GM18520 (cell line): Measurements from ENCODE around the gene AQP4.

Source experiments
- ATAC-seq: cut with Tn5 transposase; IDR thresholded peaks from one replicate; pipeline ENCODE4 v1.9.1; 2021; ENCODE audit not compliant: unreplicated experiment

The AQP4 gene

DNA sequence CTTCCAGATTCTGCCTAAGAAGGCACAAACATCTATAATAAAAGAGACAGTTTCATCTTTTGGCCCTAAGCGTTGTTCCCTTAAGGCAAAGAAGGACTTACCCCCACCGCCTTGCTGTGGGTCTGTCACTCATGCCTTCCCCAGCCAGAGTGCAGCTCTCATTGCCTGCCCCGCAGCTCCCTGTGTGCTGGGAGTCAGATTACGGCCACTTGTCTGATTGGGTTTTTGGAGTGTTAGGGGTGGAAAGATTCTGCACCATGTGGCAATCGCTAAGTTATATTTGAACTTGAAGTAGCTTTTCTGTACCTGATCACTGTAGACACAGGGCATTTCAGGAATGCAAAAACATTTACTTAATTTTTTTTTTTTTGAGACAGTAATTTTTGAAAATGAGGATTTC, at the start of gene AQP4:
Gene AQP4 (minus strand): TSS at position 151 of the 400 bp plus-strand sequence. CDS start 18 bp downstream, at position 133.
- no peak for ATAC-seq

GRCh38 chr18:26911840-26912239, 46.3 kb upstream of the AQP4 start:
- no peak for ATAC-seq

- ATAC-seq: no peak
These were observed 44.2 kb upstream of the AQP4 start for GRCh38 chr18:26909599-26910290.

DNA sequence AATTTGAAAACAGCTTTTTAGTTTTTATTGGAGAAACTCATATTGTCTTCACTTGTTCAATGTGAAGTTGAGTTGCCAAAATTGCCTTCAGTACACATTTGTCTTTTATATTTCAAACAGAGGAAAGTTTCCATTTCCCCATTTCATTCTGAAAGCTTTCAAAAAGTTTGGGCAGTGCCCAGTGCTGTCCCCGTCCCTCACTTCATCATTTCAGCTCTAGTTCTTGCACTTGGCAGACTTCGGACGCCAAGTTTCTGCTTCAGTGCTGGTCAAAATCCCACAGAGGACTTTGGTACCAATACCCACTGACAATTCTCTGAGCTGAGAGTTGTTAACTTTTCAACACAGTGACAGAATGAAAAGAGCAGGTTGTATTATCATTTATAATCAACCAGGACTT, 43.4 kb upstream of the AQP4 start:
- no peak for ATAC-seq

DNA sequence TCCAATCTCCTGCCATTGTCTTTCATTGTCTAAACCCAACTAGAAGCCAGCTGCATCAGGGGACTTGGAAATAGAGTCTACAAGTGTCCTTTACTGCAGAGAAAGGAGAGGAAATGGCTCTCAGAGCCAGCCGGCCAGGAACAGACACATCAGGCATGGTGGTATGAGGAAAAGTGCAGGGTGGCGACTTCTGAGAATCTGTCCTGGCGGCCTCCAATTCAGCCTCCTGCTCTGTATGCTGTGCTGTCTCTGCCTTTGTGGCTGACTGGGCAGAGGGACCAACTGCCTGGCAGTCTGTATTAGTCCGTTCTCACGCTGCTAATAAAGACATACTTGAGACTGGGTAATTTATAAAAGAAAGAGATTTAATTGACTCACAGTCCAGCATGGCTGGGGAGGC, 36.8 kb upstream of the AQP4 start:
- ATAC-seq: no peak

DNA sequence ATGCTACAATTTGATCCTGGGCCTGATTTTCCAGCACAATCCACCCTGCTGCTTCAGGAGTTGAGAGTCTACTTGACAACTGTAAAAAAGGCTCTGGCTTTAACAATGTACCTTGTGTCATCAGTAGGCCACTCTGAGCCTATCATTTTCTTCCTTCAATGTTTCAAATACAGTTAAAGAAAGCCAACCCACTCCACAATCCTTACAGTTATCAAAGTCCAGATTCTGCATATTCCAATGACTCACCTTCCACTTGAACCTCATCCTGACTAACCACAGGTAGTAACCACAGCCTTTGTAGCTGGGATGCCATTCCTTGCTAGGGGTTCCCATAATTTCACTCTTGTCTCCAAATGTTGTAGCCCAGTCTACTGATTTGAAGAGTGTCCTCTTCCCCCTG, 35.5 kb upstream of the AQP4 start:
- ATAC-seq: no peak

- no peak for ATAC-seq
These were observed 28.9 kb upstream of the AQP4 start for GRCh38 chr18:26894426-26894825.

- ATAC-seq: no peak
These were observed 28.5 kb upstream of the AQP4 start for GRCh38 chr18:26893996-26894395.

GRCh38 chr18:26888259-26888658, 22.8 kb upstream of the AQP4 start:
- ATAC-seq: no peak

DNA sequence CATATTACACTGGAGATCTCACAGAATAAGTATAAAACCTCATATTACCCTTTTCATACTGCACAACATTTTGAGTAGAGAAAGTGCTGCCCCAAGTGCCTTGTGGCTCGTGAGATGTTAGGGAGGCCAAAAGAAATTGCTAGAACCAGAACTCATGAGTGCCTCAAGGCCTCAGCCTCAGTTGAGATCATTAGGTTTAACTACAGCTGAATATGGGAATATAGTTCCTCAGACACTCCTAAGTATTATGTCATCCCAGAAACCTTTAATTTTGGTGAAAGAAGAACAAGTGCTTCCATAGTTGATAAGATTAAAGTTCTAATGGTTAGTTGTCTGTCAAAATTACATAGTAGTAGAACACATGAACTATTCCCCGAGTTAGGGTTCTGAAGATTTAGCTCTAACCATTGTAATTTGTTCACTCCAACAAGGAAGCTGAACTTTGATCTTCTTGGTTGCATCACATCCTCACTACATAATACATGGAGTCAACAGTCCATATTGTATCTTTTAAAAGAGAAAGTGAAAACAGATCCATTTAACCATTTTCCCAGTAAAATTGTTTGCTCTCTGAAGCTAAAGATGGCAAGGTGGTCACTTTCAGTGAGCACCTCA, 9.6 kb upstream of the AQP4 start:
- no peak for ATAC-seq

GRCh38 chr18:26874283-26874682, 8.8 kb upstream of the AQP4 start:
- ATAC-seq: no peak

- ATAC-seq: no peak
These were observed 4.1 kb upstream of the AQP4 start for GRCh38 chr18:26869640-26870039.

GRCh38 chr18:26868968-26869586, 3.6 kb upstream of the AQP4 start:
- ATAC-seq: no peak

GRCh38 chr18:26867471-26867870, 2.0 kb upstream of the AQP4 start:
- no peak for ATAC-seq

- no peak for ATAC-seq
These were observed 849 bp downstream of the AQP4 start for GRCh38 chr18:26864658-26865057.

GRCh38 chr18:26863921-26864497, 1.5 kb downstream of the AQP4 start:
- no peak for ATAC-seq

DNA sequence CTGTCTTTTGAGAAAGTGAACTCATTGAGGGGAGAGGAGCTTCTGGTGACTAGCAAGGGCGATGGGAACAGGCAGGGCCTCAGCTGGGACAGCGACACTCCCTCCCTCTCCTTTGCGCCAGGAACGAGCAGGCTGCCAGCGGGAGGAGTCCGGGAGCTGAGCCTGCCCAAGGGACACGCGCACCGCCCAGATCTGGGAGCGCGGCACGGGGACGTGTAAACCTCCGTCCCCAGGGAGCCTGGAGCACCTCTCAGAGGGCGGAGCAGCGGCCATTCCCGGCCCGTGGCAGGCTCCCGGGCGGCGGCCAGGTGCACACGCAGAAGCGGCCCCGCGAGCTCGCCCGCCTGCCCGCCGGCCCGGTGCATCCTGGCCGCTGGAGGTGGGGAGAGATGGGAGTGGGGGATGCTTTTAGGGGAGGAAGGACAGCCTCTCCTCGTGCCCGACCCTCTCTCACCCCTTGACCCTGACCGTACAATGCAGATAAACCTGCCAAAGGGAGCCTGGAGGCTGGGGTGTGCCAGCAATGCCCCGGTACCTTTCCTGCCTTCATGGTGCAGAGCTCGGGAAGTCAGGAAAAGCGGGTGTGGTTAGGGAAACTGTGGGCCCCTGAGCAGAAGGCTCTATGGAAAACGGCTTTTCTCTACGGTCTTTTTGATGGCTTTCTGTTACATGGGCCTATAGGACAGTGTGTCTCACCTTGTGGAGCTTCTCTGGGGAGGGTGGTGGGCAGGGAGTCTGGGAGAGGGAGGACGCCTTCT, 2.2 kb downstream of the AQP4 start:
- ATAC-seq: no peak

DNA sequence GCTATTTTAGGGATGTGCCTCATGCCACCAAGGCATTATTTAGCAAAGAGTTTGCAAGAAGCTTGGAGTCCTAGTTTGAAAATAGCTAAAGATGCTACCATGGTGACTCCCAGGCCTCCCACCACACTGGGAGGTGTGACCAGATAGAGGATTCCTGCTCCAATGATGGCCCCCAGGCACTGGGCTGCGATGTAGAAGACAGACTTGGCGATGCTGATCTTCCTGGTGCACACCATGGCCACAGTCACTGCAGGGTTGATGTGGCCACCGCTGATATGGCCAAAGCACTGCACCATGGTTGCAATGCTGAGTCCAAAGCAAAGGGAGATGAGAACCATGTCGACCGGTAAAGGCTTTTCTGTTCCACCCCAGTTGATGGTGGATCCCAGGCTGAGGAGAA, 3.4 kb downstream of the AQP4 start:
- no peak for ATAC-seq

- ATAC-seq: no peak
These were observed 11.1 kb downstream of the AQP4 start for GRCh38 chr18:26854292-26854881.

- no peak for ATAC-seq
These were observed 12.1 kb downstream of the AQP4 start for GRCh38 chr18:26853401-26853800.

GRCh38 chr18:26843760-26844159, 21.7 kb downstream of the AQP4 start:
- no peak for ATAC-seq
